Suppressor macrophage (primary cell): ENCODE results near the gene CYB561D1.

Experiments used
- DNase-seq, 4 experiments: peaks; one replicate each; pipeline ENCODE4 v3.0.0-alpha.2; 2020 to 2022

The CYB561D1 gene

GRCh38 chr1:109481646-109482045 lies 12.2 kb upstream of the CYB561D1 start:
- DNase-seq, result no peak

GRCh38 chr1:109482242-109482641 lies 11.7 kb upstream of the CYB561D1 start:
- DNase-seq, result no peak

GRCh38 chr1:109482791-109483671 lies 10.9 kb upstream of the CYB561D1 start:
- DNase-seq, result peak in 1 of 4 experiments; percentile 25

- DNase-seq, result peak; percentile 94 to 98 (median 96)
Measured at GRCh38 chr1:109483672-109484518, 10.0 kb upstream of the CYB561D1 start, which contains the start of gene ATXN7L2. ATXN7L2 (plus strand) TSS chr1:109483905; CDS start chr1:109483954, 49 bp downstream.

GRCh38 chr1:109484519-109484975 lies 9.3 kb upstream of the CYB561D1 start:
- DNase-seq, result no peak

- DNase-seq, result no peak
Measured at GRCh38 chr1:109485001-109485400, 8.9 kb upstream of the CYB561D1 start.

GRCh38 chr1:109487261-109487660 lies 6.6 kb upstream of the CYB561D1 start:
- no peak for DNase-seq

- DNase-seq, result no peak
Measured at GRCh38 chr1:109488201-109488600, 5.7 kb upstream of the CYB561D1 start.

- no peak for DNase-seq
Measured at GRCh38 chr1:109488696-109489095, 5.2 kb upstream of the CYB561D1 start.

GRCh38 chr1:109490029-109490933 lies 3.6 kb upstream of the CYB561D1 start:
- peak; percentile 76 to 83 (median 82) for DNase-seq

- DNase-seq, result no peak
Measured at GRCh38 chr1:109490934-109491302, 3.0 kb upstream of the CYB561D1 start.

GRCh38 chr1:109491372-109491771 lies 2.5 kb upstream of the CYB561D1 start:
- DNase-seq, result no peak

- DNase-seq, result no peak
Measured at GRCh38 chr1:109492779-109493178, 1.1 kb upstream of the CYB561D1 start.

GRCh38 chr1:109493227-109493626 lies 667 bp upstream of the CYB561D1 start:
- DNase-seq, result no peak

- no peak for DNase-seq
Measured at GRCh38 chr1:109495738-109496137, 1.8 kb downstream of the CYB561D1 start.

GRCh38 chr1:109497449-109498160 lies 3.7 kb downstream of the CYB561D1 start:
- no peak for DNase-seq

GRCh38 chr1:109498161-109498801 lies 4.4 kb downstream of the CYB561D1 start:
- peak in 1 of 4 experiments; percentile 36 for DNase-seq

GRCh38 chr1:109499081-109499480 lies 5.2 kb downstream of the CYB561D1 start:
- DNase-seq, result no peak

- peak; percentile 40 to 76 (median 53) for DNase-seq
Measured at GRCh38 chr1:109499661-109500536, 6.0 kb downstream of the CYB561D1 start.

- DNase-seq, result peak in 3 of 4 experiments; percentile 10 to 31 (median 15)
Measured at GRCh38 chr1:109500941-109501381, 7.1 kb downstream of the CYB561D1 start.
